K562 (cell line): ENCODE results near the gene PCNX3. TPM values are rescaled to one million over a fixed set of nuclear protein-coding genes. Genes with fewer than 3 reads are reported as not detected.

ENCODE experiments used
- ETV1 ChIP-seq: fragments of 450-650 bp; conservative IDR thresholded peaks from 2 replicates; pipeline ENCODE4 v1.6.1; 2016; ENCODE audit warnings: missing genetic modification characterization, control low read depth, low read depth, missing compliant biosample characterization
- HCFC1 ChIP-seq: IDR thresholded peaks from 2 replicates; pipeline ENCODE4 v1.6.1; 2012; ENCODE audit warnings: low read depth, low read length, improper control_type of control experiment
- JUN ChIP-seq, 2 experiments: sonication (generic) in 1 of 2; formaldehyde crosslinking in 1 of 2; IDR thresholded peaks; 2 replicates each; pipeline versions ENCODE4 v1.6.1 to v1.8.0; 2012 to 2022; ENCODE audit warnings: borderline replicate concordance in 2 of 2, mild to moderate bottlenecking in 2 of 2, improper control_type of control experiment in 1 of 2, low read depth in 1 of 2, low read length in 1 of 2, missing genetic modification reagents in 1 of 2
- KLF6 ChIP-seq: fragments of 250-450 bp; sonication (Bioruptor Pico); IDR thresholded peaks from 2 replicates; pipeline ENCODE4 v1.4.0; 2020; ENCODE audit warnings: mild to moderate bottlenecking, moderate library complexity, borderline replicate concordance
- MAZ ChIP-seq, 2 experiments: fragments of 450-650 bp in 1 of 2; sonication (generic) in 1 of 2; formaldehyde crosslinking; IDR thresholded peaks in 1 of 2; conservative IDR thresholded peaks in 1 of 2; 2 replicates each; pipeline versions ENCODE4 v1.4.0 to v1.5.0; 2020; ENCODE audit warnings: mild to moderate bottlenecking in 1 of 2, missing genetic modification reagents in 1 of 2
- MTA1 ChIP-seq: fragments of 450-650 bp; IDR thresholded peaks from 2 replicates; pipeline ENCODE4 v1.6.1; 2017; ENCODE audit warnings: borderline replicate concordance
- NR3C1 ChIP-seq: sonication (generic); formaldehyde crosslinking; IDR thresholded peaks from 2 replicates; pipeline ENCODE4 v1.8.1; 2022; ENCODE audit warnings: missing genetic modification reagents
- SMARCC2 ChIP-seq: fragments of 450-650 bp; IDR thresholded peaks from 2 replicates; pipeline ENCODE4 v1.6.1; 2017; ENCODE audit warnings: antibody characterized with exemption, moderate library complexity, mild to moderate bottlenecking, low read depth
- XRCC3 ChIP-seq: fragments of 450-650 bp; IDR thresholded peaks from 2 replicates; pipeline ENCODE4 v1.6.1; 2017; ENCODE audit warnings: mild to moderate bottlenecking, moderate library complexity
- polyA plus RNA-seq, 8 experiments: library from polyadenylated mRNA; depleted of rRNA in 4 of 8; stranded (reverse) in 5 of 8; unstranded in 3 of 8; fragments of >200 nt; fragmentation: Nextera tagmentation in 2 of 8; fragmentation: Illumina TruSeq in 1 of 8; extraction: Ambion mirVana in 2 of 8; extraction: Trizol in 1 of 8; gene quantifications; 2 replicates each; pipeline versions ENCODE4 v1.2.1 to v1.2.3, GENCODE V29; 2011 to 2014; ENCODE audit warnings: inconsistent platforms in 1 of 8, missing spikeins in 1 of 8
- total RNA-seq, 7 experiments: library from RNA; depleted of rRNA in 6 of 7; stranded (reverse); fragments of >200 nt in 6 of 7; fragmentation: Illumina TruSeq in 2 of 7; extraction: Trizol in 2 of 7; gene quantifications; 2 replicates each; pipeline versions ENCODE4 v1.2.1 to v1.2.3, GENCODE V29; 2011 to 2021; ENCODE audit warnings: low replicate concordance in 1 of 7
- TF ChIP-seq, protein P1 (sequence below): fragments of 450-650 bp; IDR thresholded peaks from 2 replicates; pipeline ENCODE4 v1.6.1; 2016; ENCODE audit warnings: mild to moderate bottlenecking, moderate library complexity
- TF ChIP-seq, protein P2 (sequence below): fragments of 450-650 bp; IDR thresholded peaks from 2 replicates; pipeline ENCODE4 v1.6.1; 2018; ENCODE audit warnings: mild to moderate bottlenecking, low read depth; ENCODE audit not compliant: partially characterized antibody
- TF ChIP-seq, protein P3 (sequence below): fragments of 250-450 bp; sonication (Bioruptor Pico); IDR thresholded peaks from 2 replicates; pipeline ENCODE4 v1.4.0; 2020; ENCODE audit warnings: mild to moderate bottlenecking, moderate library complexity

Gene PCNX3
- total and polyA plus RNA-seq, 9 of the 15 experiments (the other 6 are each of a cell fraction or from before 2014, with no cell fraction given): 0.11 to 47.8 (median 12.8) TPM

DNA sequence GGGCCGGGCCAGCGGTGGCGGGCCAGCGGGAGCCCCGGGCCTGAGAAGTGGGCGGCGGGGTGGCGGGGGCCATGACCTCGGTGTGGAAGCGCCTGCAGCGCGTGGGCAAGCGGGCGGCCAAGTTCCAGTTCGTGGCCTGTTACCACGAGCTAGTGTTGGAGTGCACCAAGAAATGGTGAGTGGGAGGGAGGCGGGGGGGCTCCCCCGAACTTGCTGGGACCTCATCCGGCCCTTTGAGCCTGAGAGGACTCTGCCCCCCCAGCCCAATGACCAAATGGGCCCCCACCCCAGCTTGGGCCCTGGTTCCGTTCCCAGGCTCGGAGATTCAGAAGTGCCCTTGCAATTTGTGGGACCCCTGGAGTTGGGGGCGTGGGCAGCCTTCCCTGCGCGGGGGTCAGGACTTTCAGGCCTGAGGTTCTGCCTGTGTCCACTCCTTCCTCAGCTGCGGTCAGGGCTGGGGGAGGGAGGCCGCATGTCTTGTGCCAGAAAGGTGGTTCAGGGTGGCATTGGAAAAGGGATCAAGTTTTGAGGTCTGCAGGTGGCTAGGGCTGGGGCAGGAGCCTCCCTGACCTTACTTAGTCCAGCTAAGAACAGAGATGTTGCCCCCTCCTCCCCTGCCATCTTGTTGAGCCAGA, 39.2 kb upstream of the PCNX3 start (continued):
- TF ChIP-seq, protein P1, sequence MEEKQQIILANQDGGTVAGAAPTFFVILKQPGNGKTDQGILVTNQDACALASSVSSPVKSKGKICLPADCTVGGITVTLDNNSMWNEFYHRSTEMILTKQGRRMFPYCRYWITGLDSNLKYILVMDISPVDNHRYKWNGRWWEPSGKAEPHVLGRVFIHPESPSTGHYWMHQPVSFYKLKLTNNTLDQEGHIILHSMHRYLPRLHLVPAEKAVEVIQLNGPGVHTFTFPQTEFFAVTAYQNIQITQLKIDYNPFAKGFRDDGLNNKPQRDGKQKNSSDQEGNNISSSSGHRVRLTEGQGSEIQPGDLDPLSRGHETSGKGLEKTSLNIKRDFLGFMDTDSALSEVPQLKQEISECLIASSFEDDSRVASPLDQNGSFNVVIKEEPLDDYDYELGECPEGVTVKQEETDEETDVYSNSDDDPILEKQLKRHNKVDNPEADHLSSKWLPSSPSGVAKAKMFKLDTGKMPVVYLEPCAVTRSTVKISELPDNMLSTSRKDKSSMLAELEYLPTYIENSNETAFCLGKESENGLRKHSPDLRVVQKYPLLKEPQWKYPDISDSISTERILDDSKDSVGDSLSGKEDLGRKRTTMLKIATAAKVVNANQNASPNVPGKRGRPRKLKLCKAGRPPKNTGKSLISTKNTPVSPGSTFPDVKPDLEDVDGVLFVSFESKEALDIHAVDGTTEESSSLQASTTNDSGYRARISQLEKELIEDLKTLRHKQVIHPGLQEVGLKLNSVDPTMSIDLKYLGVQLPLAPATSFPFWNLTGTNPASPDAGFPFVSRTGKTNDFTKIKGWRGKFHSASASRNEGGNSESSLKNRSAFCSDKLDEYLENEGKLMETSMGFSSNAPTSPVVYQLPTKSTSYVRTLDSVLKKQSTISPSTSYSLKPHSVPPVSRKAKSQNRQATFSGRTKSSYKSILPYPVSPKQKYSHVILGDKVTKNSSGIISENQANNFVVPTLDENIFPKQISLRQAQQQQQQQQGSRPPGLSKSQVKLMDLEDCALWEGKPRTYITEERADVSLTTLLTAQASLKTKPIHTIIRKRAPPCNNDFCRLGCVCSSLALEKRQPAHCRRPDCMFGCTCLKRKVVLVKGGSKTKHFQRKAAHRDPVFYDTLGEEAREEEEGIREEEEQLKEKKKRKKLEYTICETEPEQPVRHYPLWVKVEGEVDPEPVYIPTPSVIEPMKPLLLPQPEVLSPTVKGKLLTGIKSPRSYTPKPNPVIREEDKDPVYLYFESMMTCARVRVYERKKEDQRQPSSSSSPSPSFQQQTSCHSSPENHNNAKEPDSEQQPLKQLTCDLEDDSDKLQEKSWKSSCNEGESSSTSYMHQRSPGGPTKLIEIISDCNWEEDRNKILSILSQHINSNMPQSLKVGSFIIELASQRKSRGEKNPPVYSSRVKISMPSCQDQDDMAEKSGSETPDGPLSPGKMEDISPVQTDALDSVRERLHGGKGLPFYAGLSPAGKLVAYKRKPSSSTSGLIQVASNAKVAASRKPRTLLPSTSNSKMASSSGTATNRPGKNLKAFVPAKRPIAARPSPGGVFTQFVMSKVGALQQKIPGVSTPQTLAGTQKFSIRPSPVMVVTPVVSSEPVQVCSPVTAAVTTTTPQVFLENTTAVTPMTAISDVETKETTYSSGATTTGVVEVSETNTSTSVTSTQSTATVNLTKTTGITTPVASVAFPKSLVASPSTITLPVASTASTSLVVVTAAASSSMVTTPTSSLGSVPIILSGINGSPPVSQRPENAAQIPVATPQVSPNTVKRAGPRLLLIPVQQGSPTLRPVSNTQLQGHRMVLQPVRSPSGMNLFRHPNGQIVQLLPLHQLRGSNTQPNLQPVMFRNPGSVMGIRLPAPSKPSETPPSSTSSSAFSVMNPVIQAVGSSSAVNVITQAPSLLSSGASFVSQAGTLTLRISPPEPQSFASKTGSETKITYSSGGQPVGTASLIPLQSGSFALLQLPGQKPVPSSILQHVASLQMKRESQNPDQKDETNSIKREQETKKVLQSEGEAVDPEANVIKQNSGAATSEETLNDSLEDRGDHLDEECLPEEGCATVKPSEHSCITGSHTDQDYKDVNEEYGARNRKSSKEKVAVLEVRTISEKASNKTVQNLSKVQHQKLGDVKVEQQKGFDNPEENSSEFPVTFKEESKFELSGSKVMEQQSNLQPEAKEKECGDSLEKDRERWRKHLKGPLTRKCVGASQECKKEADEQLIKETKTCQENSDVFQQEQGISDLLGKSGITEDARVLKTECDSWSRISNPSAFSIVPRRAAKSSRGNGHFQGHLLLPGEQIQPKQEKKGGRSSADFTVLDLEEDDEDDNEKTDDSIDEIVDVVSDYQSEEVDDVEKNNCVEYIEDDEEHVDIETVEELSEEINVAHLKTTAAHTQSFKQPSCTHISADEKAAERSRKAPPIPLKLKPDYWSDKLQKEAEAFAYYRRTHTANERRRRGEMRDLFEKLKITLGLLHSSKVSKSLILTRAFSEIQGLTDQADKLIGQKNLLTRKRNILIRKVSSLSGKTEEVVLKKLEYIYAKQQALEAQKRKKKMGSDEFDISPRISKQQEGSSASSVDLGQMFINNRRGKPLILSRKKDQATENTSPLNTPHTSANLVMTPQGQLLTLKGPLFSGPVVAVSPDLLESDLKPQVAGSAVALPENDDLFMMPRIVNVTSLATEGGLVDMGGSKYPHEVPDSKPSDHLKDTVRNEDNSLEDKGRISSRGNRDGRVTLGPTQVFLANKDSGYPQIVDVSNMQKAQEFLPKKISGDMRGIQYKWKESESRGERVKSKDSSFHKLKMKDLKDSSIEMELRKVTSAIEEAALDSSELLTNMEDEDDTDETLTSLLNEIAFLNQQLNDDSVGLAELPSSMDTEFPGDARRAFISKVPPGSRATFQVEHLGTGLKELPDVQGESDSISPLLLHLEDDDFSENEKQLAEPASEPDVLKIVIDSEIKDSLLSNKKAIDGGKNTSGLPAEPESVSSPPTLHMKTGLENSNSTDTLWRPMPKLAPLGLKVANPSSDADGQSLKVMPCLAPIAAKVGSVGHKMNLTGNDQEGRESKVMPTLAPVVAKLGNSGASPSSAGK: no peak
- TF ChIP-seq, protein P2, sequence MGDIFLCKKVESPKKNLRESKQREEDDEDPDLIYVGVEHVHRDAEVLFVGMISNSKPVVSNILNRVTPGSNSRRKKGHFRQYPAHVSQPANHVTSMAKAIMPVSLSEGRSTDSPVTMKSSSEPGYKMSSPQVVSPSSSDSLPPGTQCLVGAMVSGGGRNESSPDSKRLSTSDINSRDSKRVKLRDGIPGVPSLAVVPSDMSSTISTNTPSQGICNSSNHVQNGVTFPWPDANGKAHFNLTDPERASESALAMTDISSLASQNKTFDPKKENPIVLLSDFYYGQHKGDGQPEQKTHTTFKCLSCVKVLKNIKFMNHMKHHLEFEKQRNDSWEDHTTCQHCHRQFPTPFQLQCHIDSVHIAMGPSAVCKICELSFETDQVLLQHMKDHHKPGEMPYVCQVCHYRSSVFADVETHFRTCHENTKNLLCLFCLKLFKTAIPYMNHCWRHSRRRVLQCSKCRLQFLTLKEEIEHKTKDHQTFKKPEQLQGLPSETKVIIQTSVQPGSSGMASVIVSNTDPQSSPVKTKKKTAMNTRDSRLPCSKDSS: no peak
- 0 out of 2 replicates have a peak, but pooled peaks have one; percentile 34 for TF ChIP-seq ETV1 (tag)
- TF ChIP-seq JUN (IDR thresholded peaks at IDR 0.05; ENCODE audit: borderline replicate concordance, low read depth, low read length): no peak
- TF ChIP-seq JUN (CRISPR knock-in tag; IDR thresholded peaks at IDR 0.05; ENCODE audit: borderline replicate concordance): no peak
- no peak for TF ChIP-seq HCFC1
- no peak for TF ChIP-seq KLF6 (CRISPR knock-in tag)
- TF ChIP-seq, protein P3, sequence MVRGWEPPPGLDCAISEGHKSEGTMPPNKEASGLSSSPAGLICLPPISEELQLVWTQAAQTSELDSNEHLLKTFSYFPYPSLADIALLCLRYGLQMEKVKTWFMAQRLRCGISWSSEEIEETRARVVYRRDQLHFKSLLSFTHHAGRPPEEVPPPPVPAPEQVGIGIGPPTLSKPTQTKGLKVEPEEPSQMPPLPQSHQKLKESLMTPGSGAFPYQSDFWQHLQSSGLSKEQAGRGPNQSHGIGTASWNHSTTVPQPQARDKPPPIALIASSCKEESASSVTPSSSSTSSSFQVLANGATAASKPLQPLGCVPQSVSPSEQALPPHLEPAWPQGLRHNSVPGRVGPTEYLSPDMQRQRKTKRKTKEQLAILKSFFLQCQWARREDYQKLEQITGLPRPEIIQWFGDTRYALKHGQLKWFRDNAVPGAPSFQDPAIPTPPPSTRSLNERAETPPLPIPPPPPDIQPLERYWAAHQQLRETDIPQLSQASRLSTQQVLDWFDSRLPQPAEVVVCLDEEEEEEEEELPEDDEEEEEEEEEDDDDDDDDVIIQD: no peak
- TF ChIP-seq XRCC3: no peak
- TF ChIP-seq MAZ (CRISPR knock-in tag; conservative IDR thresholded peaks at IDR 0.05 in 1 of 2, IDR thresholded peaks at IDR 0.05 in 1 of 2): peak in 1 of 2 experiments; percentile 9; a peak in 1 of 4 replicates
- no peak for TF ChIP-seq SMARCC2
- no peak for TF ChIP-seq NR3C1
- TF ChIP-seq MTA1: no peak
